HG03095 (cell line): ENCODE results near the gene CARMIL1.

Experiments used
- ATAC-seq: cut with Tn5 transposase; IDR thresholded peaks from one replicate; pipeline ENCODE4 v1.9.1; 2021; ENCODE audit warnings: moderate library complexity; ENCODE audit not compliant: unreplicated experiment

CARMIL1 gene

GRCh38 chr6:25637960-25638434, 358.8 kb downstream of the CARMIL1 start:
- no peak for ATAC-seq

GRCh38 chr6:25639653-25640052, 360.5 kb downstream of the CARMIL1 start:
- ATAC-seq, result no peak

GRCh38 chr6:25640446-25640845, 361.3 kb downstream of the CARMIL1 start:
- ATAC-seq, result no peak

- ATAC-seq, result no peak
These were observed 361.7 kb downstream of the CARMIL1 start for GRCh38 chr6:25640891-25641290.

GRCh38 chr6:25641377-25641776, 362.2 kb downstream of the CARMIL1 start:
- no peak for ATAC-seq

GRCh38 chr6:25641940-25642666, 362.9 kb downstream of the CARMIL1 start:
- ATAC-seq, result no peak

- no peak for ATAC-seq
These were observed 363.6 kb downstream of the CARMIL1 start for GRCh38 chr6:25642667-25643328.

- ATAC-seq, result no peak
These were observed 366.7 kb downstream of the CARMIL1 start for GRCh38 chr6:25645916-25646315.

- no peak for ATAC-seq
These were observed 370.4 kb downstream of the CARMIL1 start for GRCh38 chr6:25649611-25650010.

- ATAC-seq, result no peak
These were observed 372.9 kb downstream of the CARMIL1 start, which contains the start of gene SCGN for GRCh38 chr6:25652007-25652515. Gene SCGN (plus strand): TSS chr6:25652215. CDS start chr6:25652404, 189 bp downstream.

- no peak for ATAC-seq
These were observed 376.5 kb downstream of the CARMIL1 start for GRCh38 chr6:25655723-25656122.

GRCh38 chr6:25659633-25660368, 380.6 kb downstream of the CARMIL1 start:
- ATAC-seq, result no peak

GRCh38 chr6:25660512-25660911, 381.3 kb downstream of the CARMIL1 start:
- ATAC-seq, result no peak

GRCh38 chr6:25661129-25661779, 382.1 kb downstream of the CARMIL1 start:
- no peak for ATAC-seq

GRCh38 chr6:25665455-25665854, 386.3 kb downstream of the CARMIL1 start:
- ATAC-seq, result no peak

- ATAC-seq, result no peak
These were observed 390.2 kb downstream of the CARMIL1 start for GRCh38 chr6:25669413-25669812.
